ENCODE data around the gene TBC1D1.

Gene TBC1D1

GRCh38 chr4:38178392-38178995 is 287.6 kb downstream of the TBC1D1 start:
- no peak for DNase-seq

- peak; percentile 57 for DNase-seq
Measured at GRCh38 chr4:38179690-38180377, 288.9 kb downstream of the TBC1D1 start.

- DNase-seq, result peak; percentile 49
Measured at GRCh38 chr4:38180456-38180855, 289.6 kb downstream of the TBC1D1 start.

GRCh38 chr4:38181286-38181685 is 290.4 kb downstream of the TBC1D1 start:
- DNase-seq, result no peak

GRCh38 chr4:38182334-38182998 is 291.6 kb downstream of the TBC1D1 start:
- no peak for DNase-seq

GRCh38 chr4:38184404-38184803 is 293.5 kb downstream of the TBC1D1 start:
- no peak for DNase-seq

- peak; percentile 58 for DNase-seq
Measured at GRCh38 chr4:38185406-38186144, 294.7 kb downstream of the TBC1D1 start.

GRCh38 chr4:38188136-38188535 is 297.3 kb downstream of the TBC1D1 start:
- DNase-seq, result no peak

- peak; percentile 11 for DNase-seq
Measured at GRCh38 chr4:38188631-38189101, 297.8 kb downstream of the TBC1D1 start.
